ELR (cell line): ENCODE data around the gene ZNF619.

ENCODE experiments used
- DNase-seq: peaks from one replicate; pipeline ENCODE4 v3.0.0-alpha.2; 2015; ENCODE audit warnings: low read depth

The ZNF619 gene

DNA sequence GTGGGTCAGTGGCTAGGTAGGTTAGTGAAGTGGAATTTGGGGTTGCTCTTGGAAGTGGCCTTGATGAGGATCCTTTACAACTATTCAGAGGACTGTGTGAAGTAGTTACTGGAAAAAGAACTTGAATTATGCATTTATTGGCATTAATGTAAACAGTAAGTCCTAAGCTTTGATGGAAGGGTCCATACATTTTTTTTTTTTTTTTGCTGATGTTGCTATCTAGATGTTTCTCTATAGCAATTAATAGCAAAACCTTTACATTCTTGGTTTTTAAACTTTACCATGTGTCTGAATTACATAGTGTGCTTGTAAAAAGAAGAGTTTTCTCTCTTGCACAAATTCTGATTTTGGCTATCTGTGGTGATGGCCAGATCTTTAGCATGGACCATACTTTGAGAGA is 57.4 kb downstream of the ZNF619 start:
- DNase-seq = no peak
